ENCODE results near the gene SOX10.

GRCh38 chr22:37994049-37994448, 9.7 kb upstream of the SOX10 start:
- TF ChIP-seq CTCF (IDR thresholded peaks at IDR 0.05) (no peak), POLR2A (IDR thresholded peaks at IDR 0.05) (no peak)
